Ishikawa (cell line): Measurements from ENCODE around the gene PCBP4.

Experiments used
- CEBPB ChIP-seq: IDR thresholded peaks from 2 replicates; pipeline ENCODE4 v1.6.1; 2012
- CREB1 ChIP-seq: IDR thresholded peaks from 2 replicates; pipeline ENCODE4 v1.6.1; 2012; ENCODE audit warnings: low read depth
- EGR1 ChIP-seq: IDR thresholded peaks from 2 replicates; pipeline ENCODE4 v1.6.1; 2012
- EP300 ChIP-seq: IDR thresholded peaks from 2 replicates; pipeline ENCODE4 v1.6.1; 2012; ENCODE audit warnings: borderline replicate concordance
- FOXM1 ChIP-seq: IDR thresholded peaks from 2 replicates; pipeline ENCODE4 v1.6.1; 2012; ENCODE audit warnings: low read depth, borderline replicate concordance
- NFIC ChIP-seq: IDR thresholded peaks from 2 replicates; pipeline ENCODE4 v1.6.1; 2012
- RAD21 ChIP-seq: IDR thresholded peaks from 2 replicates; pipeline ENCODE4 v1.6.1; 2012; ENCODE audit warnings: low read depth
- TAF1 ChIP-seq: IDR thresholded peaks from 2 replicates; pipeline ENCODE4 v1.6.1; 2012; ENCODE audit warnings: low read depth, mild to moderate bottlenecking
- TCF12 ChIP-seq: IDR thresholded peaks from 2 replicates; pipeline ENCODE4 v1.6.1; 2012; ENCODE audit warnings: low read depth
- TEAD4 ChIP-seq: IDR thresholded peaks from 2 replicates; pipeline ENCODE4 v1.6.1; 2012
- YY1 ChIP-seq: IDR thresholded peaks from 2 replicates; pipeline ENCODE4 v1.6.1; 2012; ENCODE audit warnings: low read depth
- ZBTB7A ChIP-seq: IDR thresholded peaks from 2 replicates; pipeline ENCODE4 v1.6.1; 2012; ENCODE audit warnings: low read depth
- TF ChIP-seq, protein P1 (sequence below): IDR thresholded peaks from 2 replicates; pipeline ENCODE4 v1.6.1; 2012; ENCODE audit warnings: low read depth, mild to moderate bottlenecking
- TF ChIP-seq, protein P2 (sequence below): IDR thresholded peaks from 2 replicates; pipeline ENCODE4 v1.6.1; 2012
- TF ChIP-seq, protein P3 (sequence below): IDR thresholded peaks from 2 replicates; pipeline ENCODE4 v1.6.1; 2012

PCBP4 gene

DNA sequence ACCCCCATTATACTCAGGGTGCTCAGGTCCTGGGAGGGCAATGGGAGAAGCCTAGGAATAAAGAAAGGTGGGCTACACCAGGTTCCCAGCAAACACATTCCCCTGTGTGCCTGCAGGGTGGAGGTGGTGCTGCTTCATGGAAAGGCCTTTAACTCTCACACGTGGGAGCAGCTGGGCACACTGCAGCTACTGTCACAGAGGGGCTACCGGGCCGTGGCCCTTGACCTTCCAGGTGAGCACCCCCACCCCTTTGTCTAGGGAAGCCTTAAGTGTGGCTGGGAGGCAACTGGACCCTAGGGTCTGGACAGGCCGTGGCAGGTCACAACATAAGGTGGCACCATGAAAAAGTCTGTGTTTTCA is 10.9 kb upstream of the PCBP4 start:
- TF ChIP-seq CREB1 (no peak), YY1 (no peak), EP300 (no peak), TAF1 (no peak), TCF12 (no peak), ZBTB7A (no peak), TEAD4 (no peak), CEBPB (no peak), FOXM1 (no peak), NFIC (no peak)
- TF ChIP-seq, protein P1, sequence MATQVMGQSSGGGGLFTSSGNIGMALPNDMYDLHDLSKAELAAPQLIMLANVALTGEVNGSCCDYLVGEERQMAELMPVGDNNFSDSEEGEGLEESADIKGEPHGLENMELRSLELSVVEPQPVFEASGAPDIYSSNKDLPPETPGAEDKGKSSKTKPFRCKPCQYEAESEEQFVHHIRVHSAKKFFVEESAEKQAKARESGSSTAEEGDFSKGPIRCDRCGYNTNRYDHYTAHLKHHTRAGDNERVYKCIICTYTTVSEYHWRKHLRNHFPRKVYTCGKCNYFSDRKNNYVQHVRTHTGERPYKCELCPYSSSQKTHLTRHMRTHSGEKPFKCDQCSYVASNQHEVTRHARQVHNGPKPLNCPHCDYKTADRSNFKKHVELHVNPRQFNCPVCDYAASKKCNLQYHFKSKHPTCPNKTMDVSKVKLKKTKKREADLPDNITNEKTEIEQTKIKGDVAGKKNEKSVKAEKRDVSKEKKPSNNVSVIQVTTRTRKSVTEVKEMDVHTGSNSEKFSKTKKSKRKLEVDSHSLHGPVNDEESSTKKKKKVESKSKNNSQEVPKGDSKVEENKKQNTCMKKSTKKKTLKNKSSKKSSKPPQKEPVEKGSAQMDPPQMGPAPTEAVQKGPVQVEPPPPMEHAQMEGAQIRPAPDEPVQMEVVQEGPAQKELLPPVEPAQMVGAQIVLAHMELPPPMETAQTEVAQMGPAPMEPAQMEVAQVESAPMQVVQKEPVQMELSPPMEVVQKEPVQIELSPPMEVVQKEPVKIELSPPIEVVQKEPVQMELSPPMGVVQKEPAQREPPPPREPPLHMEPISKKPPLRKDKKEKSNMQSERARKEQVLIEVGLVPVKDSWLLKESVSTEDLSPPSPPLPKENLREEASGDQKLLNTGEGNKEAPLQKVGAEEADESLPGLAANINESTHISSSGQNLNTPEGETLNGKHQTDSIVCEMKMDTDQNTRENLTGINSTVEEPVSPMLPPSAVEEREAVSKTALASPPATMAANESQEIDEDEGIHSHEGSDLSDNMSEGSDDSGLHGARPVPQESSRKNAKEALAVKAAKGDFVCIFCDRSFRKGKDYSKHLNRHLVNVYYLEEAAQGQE = no peak
- TF ChIP-seq, protein P2, sequence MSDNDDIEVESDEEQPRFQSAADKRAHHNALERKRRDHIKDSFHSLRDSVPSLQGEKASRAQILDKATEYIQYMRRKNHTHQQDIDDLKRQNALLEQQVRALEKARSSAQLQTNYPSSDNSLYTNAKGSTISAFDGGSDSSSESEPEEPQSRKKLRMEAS = no peak
- TF ChIP-seq, protein P3, sequence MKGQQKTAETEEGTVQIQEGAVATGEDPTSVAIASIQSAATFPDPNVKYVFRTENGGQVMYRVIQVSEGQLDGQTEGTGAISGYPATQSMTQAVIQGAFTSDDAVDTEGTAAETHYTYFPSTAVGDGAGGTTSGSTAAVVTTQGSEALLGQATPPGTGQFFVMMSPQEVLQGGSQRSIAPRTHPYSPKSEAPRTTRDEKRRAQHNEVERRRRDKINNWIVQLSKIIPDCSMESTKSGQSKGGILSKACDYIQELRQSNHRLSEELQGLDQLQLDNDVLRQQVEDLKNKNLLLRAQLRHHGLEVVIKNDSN = no peak

DNA sequence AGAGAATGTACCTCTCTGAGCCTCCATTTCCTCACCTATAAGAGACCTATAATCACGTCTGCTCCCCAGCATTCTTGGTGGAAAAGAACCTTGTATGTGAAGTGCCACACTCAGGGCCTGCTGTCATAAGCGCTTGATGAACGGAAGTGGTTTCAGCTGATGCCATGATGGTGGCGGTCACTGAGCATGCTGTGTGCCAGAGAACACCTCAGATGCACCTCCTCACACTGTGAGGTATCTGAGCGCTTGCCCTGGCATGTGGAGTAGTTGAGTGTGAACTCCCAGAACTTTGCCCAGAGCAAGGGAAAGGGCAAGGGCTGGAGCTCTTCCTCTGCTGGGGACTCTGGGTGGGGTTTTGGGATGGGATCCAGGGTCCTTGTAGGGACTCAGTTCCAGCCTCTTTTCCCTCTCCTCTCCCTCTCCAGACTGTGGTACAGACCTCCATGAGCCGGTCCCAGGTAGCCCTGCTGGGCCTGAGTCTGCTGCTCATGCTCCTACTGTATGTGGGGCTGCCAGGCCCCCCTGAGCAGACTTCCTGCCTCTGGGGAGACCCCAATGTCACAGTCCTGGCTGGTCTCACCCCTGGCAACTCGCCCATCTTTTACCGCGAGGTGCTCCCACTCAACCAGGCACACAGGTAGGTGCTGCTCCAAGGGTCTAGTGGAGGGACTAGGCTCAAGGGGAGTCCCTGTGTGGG is 10.3 kb upstream of the PCBP4 start:
- TF ChIP-seq EP300 (no peak), ZBTB7A (no peak), CREB1 (no peak), EGR1 (no peak)
- TF ChIP-seq, protein P2 = no peak

DNA sequence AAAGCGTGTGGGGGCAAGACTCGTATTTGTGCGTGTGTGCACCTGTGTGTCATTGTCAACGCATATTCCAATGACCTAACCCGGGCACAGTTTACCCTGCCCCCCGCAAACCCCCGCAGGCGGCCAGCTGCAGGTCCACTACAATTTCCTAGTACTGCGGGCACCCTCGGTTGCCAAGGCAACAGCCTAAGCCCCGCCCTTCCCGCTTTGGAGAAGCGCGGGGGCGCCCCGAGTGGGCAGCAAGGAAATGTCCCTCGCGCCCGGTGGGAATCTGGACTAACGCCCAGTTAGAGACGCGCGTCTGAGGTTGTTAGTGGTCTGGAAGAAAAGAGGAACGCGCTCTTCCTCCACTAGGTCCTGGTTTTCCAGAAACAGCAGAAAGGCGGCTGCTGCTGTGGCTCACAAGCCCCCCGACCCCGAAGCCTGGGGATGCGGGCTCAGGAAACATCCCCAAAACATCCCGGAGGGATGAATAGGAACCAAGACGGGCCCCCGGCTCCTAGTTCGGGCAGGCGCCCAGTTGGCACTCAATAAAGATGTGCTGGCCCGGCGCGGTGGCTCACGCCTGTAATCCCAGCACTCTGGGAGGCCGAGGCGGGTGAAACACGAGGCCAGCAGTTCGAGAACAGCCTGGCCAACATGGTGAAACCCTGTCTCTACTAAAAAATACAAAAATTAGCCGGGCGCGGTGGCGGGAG is 8.7 kb upstream of the PCBP4 start:
- TF ChIP-seq TCF12 (no peak), EGR1 (peak; percentile 69), RAD21 (peak; percentile 16; the same call in 1 of the 2 replicates)

GRCh38 chr3:51974963-51975851 is 8.0 kb upstream of the PCBP4 start, which contains the start of gene ABHD14A:
Gene ABHD14A (plus strand): TSS chr3:51975064. CDS start chr3:51975136, 72 bp downstream.
- TF ChIP-seq TCF12 (no peak), CEBPB (no peak), TAF1 (no peak; the same call in 1 of the 2 replicates), ZBTB7A (0 out of 2 replicates have a peak, but pooled peaks have one; percentile 33), EP300 (peak; percentile 39; the same call in 1 of the 2 replicates), YY1 (peak; percentile 86), NFIC (no peak), EGR1 (no peak; the same call in 1 of the 2 replicates)
- TF ChIP-seq, protein P2 = peak; percentile 66; the same call in 1 of the 2 replicates

DNA sequence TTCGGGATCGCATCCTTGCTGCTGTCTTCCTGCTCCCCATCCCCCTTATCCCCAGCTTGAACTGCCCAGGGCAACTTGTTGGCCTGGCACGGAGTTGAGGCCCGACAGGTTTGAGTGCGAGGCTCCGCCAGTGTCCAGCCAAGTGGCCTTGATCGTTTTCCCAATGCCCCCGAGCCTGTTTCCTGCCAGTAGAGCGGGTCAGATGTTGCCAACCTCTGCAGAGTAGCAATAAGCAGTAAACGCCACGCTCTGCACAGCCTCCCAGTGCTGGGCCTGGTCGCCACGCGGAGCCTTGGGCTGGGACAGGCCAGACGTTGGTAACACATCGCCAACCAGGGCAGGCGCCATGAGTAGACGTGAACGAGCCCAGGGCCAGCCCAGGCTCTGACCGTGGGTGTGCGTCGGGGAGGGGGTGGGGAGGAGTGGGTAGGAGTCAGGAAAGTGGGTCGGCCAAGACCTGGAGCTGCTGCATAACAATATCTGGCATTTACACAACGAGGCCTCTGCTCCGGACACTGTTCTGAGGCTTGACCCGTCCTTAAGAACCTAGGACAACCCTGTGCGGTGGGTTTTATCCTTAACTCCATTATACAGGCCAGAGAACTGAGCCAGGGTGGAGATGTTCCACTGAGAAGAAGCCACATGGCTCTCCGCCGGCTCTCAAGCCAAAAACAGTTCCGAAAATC is 7.2 kb upstream of the PCBP4 start:
- TF ChIP-seq ZBTB7A = no peak
- 0 out of 2 replicates have a peak, but pooled peaks have one; percentile 17 for TF ChIP-seq YY1

DNA sequence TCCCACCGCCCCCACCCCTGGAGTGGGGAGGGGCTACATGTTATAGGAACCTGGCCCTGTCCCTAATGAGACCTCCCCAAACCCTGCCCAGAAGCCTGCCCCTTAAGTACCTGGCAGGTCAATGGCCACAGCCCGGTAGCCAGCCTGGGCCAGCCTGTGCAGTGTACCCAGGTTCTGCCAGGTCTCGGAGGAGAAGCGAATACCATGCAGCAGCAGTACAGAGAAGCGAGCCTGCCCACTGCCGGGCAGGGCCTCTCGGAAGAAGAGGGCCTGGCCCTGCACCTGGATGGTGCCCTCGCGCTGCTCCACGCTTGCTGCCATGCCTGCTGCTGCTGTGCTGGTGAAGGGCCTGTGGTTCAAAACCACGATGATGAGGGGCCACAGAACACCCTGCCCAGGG is 4.1 kb upstream of the PCBP4 start:
- TF ChIP-seq, protein P1 = no peak
- TF ChIP-seq RAD21 = no peak
- TF ChIP-seq YY1 = no peak
